CD14-positive monocyte (primary cell): ENCODE measurements around the gene BRF1. TPM values are rescaled to one million over a fixed set of nuclear protein-coding genes. Genes with fewer than 3 reads are reported as not detected.

Source experiments
- DNase-seq, 3 donors: peaks; one replicate each; pipeline ENCODE4 v3.0.0-alpha.2; 2011 to 2022
- H2AFZ ChIP-seq: 2 replicates; pipeline ENCODE4 v1.6.0; 2012; ENCODE audit warnings: mild to moderate bottlenecking, low read depth, low read length, inconsistent platforms; ENCODE audit not compliant: insufficient read depth, poor library complexity, severe bottlenecking
- H3K27ac ChIP-seq, 2 donors: 1 replicate in 1 of 2; 2 replicates in 1 of 2; pipeline ENCODE4 v1.5.1; 2012 to 2013; ENCODE audit warnings: low read length in 2 of 2, control low read depth in 1 of 2, inconsistent platforms in 1 of 2, low read depth in 1 of 2, mild to moderate bottlenecking in 1 of 2
- H3K27me3 ChIP-seq, 2 donors: one replicate each; pipeline versions ENCODE4 v1.6.0 to v1.6.1; 2011 to 2013; ENCODE audit warnings: low read length in 2 of 2; ENCODE audit not compliant: control insufficient read depth in 2 of 2, insufficient read depth in 2 of 2
- H3K36me3 ChIP-seq, 2 donors: replicated peaks in 1 of 2; 1 replicate in 1 of 2; 2 replicates in 1 of 2; pipeline versions ENCODE4 v1.5.1 to v1.6.1; 2012 to 2013; ENCODE audit warnings: low read length in 2 of 2, control low read depth in 1 of 2, inconsistent platforms in 1 of 2, mild to moderate bottlenecking in 1 of 2; ENCODE audit not compliant: insufficient read depth in 2 of 2, control insufficient read depth in 1 of 2
- H3K4me1 ChIP-seq, 2 donors: 1 replicate in 1 of 2; 2 replicates in 1 of 2; pipeline versions ENCODE4 v1.5.1 to v1.6.1; 2012 to 2013; ENCODE audit warnings: low read length in 2 of 2, control low read depth in 1 of 2, inconsistent platforms in 1 of 2, mild to moderate bottlenecking in 1 of 2, moderate library complexity in 1 of 2; ENCODE audit not compliant: insufficient read depth in 2 of 2, control insufficient read depth in 1 of 2
- H3K4me2 ChIP-seq: replicated peaks from 2 replicates; pipeline ENCODE3; 2012; ENCODE audit warnings: low read length, moderate library complexity, mild to moderate bottlenecking; ENCODE audit not compliant: poor library complexity, severe bottlenecking; ENCODE audit errors: extremely low read depth
- H3K4me3 ChIP-seq, 3 experiments: fragments of 200-600 bp in 1 of 3; sonication (generic) in 1 of 3; replicated peaks in 1 of 3; 1 replicate in 2 of 3; 2 replicates in 1 of 3; pipeline ENCODE4 v1.5.1; 2011 to 2013; ENCODE audit warnings: low read length in 3 of 3, mild to moderate bottlenecking in 3 of 3, control low read depth in 2 of 3, low read depth in 2 of 3, inconsistent platforms in 1 of 3, moderate library complexity in 1 of 3
- H3K79me2 ChIP-seq: 2 replicates; pipeline ENCODE4 v1.6.0; 2012; ENCODE audit warnings: mild to moderate bottlenecking, control low read depth, inconsistent platforms, low read length, moderate library complexity; ENCODE audit not compliant: insufficient read depth
- H3K9ac ChIP-seq: 2 replicates; pipeline ENCODE4 v1.6.0; 2017; ENCODE audit warnings: low read length, mild to moderate bottlenecking; ENCODE audit not compliant: insufficient read depth, poor library complexity, severe bottlenecking
- H3K9me3 ChIP-seq, 2 donors: replicated peaks in 1 of 2; 1 replicate in 1 of 2; 2 replicates in 1 of 2; pipeline versions ENCODE4 v1.5.1 to v1.6.1; 2012 to 2013; ENCODE audit warnings: low read length in 2 of 2, control low read depth in 1 of 2; ENCODE audit not compliant: control insufficient read depth in 1 of 2, insufficient read depth in 1 of 2
- H4K20me1 ChIP-seq: 2 replicates; pipeline ENCODE4 v1.6.0; 2012; ENCODE audit warnings: mild to moderate bottlenecking, low read length, control low read depth, moderate library complexity; ENCODE audit not compliant: insufficient read depth
- H3K27ac Mint-ChIP-seq, 7 donors: one replicate each; pipeline ENCODE4 v1.8.0; 2020; ENCODE audit warnings: mild to moderate bottlenecking in 7 of 7, mixed read lengths in 7 of 7, moderate library complexity in 6 of 7, inconsistent platforms in 2 of 7
- H3K27me3 Mint-ChIP-seq, 3 donors: one replicate each; pipeline ENCODE4 v1.8.0; 2021 to 2022; ENCODE audit warnings: low read depth in 3 of 3, mild to moderate bottlenecking in 3 of 3, mixed read lengths in 3 of 3, moderate library complexity in 3 of 3, inconsistent platforms in 1 of 3
- H3K36me3 Mint-ChIP-seq, 2 donors: one replicate each; pipeline ENCODE4 v1.8.0; 2020; ENCODE audit warnings: mixed read lengths in 2 of 2, inconsistent platforms in 1 of 2, mild to moderate bottlenecking in 1 of 2
- H3K4me1 Mint-ChIP-seq: one replicate; pipeline ENCODE4 v1.8.0; 2020; ENCODE audit warnings: mild to moderate bottlenecking, mixed read lengths
- H3K4me3 Mint-ChIP-seq, 2 donors: one replicate each; pipeline ENCODE4 v1.8.0; 2020; ENCODE audit warnings: mild to moderate bottlenecking in 2 of 2, mixed read lengths in 2 of 2, moderate library complexity in 1 of 2
- H3K9me3 Mint-ChIP-seq, 7 donors: one replicate each; pipeline ENCODE4 v1.8.0; 2020 to 2022; ENCODE audit warnings: mixed read lengths in 7 of 7, mild to moderate bottlenecking in 6 of 7, moderate library complexity in 6 of 7, inconsistent platforms in 2 of 7
- WGBS: methylation state at CpG from one replicate; pipeline ENCODE4 v1.1.5; 2013; ENCODE audit warnings: missing lambda C conversion rate; ENCODE audit not compliant: insufficient coverage; 5-methylcytosine and 5-hydroxymethylcytosine counted together
- intact Hi-C, 2 donors: fragments of 100-400 bp; cut with micrococcal nuclease; formaldehyde crosslinking; loops; one replicate each; pipeline versions ENCODE4 v1.15.0 to v1.15.1; 2023
- polyA plus RNA-seq, 3 donors: library from polyadenylated mRNA; depleted of rRNA in 1 of 3; unstranded in 2 of 3; stranded (reverse) in 1 of 3; fragments of 300-500 nt in 2 of 3; fragments of >200 nt in 1 of 3; fragmentation: Illumina TruSeq in 2 of 3; gene quantifications; 1 replicate in 2 of 3; 2 replicates in 1 of 3; pipeline ENCODE4 v1.2.3, GENCODE V29; 2012 to 2021
- TF ChIP-seq, protein P1 (sequence below): fragments of 200-600 bp; IDR thresholded peaks from one replicate; pipeline ENCODE4 v1.8.0; 2022; ENCODE audit warnings: antibody characterized with exemption, mild to moderate bottlenecking

BRF1 gene
- polyA plus RNA-seq, 3 donors: 2.3 to 20.5 (median 2.5) TPM

DNA sequence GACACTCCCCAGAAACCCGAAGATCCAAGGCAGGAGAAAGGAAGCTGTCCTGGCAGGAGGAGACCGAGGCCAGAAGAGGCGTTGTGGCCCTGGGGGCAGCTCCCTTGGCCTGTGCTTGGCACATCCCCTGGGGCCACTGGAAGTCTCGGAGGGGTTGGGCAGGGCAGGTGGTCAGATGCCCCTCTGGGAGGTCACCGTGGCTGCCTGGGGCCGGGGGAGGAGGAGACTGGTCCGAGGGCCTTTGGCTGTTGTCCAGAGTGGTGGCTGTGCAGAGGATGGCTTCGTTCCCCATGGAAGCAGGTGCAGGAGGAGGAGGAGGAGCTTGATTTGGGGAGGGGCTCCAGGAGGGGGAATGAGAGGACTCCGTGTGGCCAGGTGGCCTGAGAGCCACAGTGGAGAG lies 116.3 kb downstream of the BRF1 start:
- intact Hi-C loops: loop anchor here in 1 of 2 donors (5.0 kb wide), 1 partner anchor 207 kb away; the partner anchor contains the start of gene AHNAK2
- Mint-ChIP-seq H3K27ac (peak overlapping the region in 1 of 7 donors; percentile 51), H3K4me1 (peaks cover 24% of the 10 kb centered on the region), H3K36me3 (peaks cover 0 to 2% of the 10 kb centered on the region in 2 donors), H3K27me3 (peaks cover 22 to 55% (median 33%) of the 10 kb centered on the region in 3 donors), H3K9me3 (peaks cover 5 to 13% (median 9%) of the 10 kb centered on the region in 7 donors), H3K4me3 (no peak overlapping the region)
- H3K4me3 ChIP-seq: no peak overlapping the region
- H2AFZ ChIP-seq: no peak overlapping the region
- H4K20me1 ChIP-seq: peaks cover 6% of the 10 kb centered on the region
- peaks cover 4 to 10% of the 10 kb centered on the region in 2 donors for H3K9me3 ChIP-seq
- TF ChIP-seq, protein P1, sequence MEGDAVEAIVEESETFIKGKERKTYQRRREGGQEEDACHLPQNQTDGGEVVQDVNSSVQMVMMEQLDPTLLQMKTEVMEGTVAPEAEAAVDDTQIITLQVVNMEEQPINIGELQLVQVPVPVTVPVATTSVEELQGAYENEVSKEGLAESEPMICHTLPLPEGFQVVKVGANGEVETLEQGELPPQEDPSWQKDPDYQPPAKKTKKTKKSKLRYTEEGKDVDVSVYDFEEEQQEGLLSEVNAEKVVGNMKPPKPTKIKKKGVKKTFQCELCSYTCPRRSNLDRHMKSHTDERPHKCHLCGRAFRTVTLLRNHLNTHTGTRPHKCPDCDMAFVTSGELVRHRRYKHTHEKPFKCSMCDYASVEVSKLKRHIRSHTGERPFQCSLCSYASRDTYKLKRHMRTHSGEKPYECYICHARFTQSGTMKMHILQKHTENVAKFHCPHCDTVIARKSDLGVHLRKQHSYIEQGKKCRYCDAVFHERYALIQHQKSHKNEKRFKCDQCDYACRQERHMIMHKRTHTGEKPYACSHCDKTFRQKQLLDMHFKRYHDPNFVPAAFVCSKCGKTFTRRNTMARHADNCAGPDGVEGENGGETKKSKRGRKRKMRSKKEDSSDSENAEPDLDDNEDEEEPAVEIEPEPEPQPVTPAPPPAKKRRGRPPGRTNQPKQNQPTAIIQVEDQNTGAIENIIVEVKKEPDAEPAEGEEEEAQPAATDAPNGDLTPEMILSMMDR: no peak
- no peaks in the 10 kb centered on the region for H3K79me2 ChIP-seq
- peaks cover 22 to 27% of the 10 kb centered on the region in 2 donors for H3K4me1 ChIP-seq
- no peak for DNase-seq
- peaks cover 0 to 16% of the 10 kb centered on the region in 2 donors for H3K27me3 ChIP-seq
- H3K36me3 ChIP-seq: no peaks in the 10 kb centered on the region
- H3K27ac ChIP-seq: no peak overlapping the region
- H3K4me2 ChIP-seq: no peak overlapping the region
- H3K9ac ChIP-seq: no peak overlapping the region
- WGBS: 70% methylated on average over 9 of the region's 9 CpGs

DNA sequence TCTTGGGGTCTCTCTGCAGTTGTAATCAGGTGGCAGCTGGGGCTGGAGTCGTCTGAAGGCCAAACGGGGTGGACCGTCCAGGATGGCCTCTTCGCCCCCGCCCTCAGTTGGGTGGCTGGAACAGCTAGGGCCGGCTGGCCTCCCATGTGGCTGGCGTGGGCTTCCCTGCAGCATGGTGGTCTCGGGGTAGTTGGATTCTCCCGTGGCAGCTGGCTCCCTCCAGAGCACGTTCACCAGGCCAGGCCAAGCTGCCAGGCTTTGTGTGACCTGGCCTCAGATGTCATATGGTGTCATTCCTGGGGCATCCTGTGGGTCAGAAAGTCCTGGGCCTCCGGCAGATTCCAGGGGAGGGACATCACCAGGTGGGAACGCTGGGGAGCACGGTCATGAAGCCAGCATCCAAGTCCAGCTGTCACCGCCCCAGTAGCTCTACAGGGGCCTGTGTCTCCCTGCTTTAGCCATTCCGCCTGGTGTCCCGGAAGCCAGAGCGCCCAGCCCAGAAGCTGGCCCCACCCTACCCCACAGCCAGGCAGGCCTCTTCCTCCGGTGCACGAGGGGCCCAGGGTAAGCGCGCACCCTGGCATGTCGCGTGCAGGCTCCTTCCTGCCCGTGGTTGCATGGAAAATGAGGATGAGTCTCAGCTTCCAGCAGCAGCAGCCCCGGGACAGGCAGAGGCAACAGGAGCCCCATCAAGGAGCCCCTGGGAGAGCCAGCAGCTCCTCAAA lies 118.3 kb downstream of the BRF1 start:
- no peaks in the 10 kb centered on the region for H3K79me2 ChIP-seq
- H3K4me3 ChIP-seq: no peak overlapping the region
- Mint-ChIP-seq H3K9me3 (no peaks in the 10 kb centered on the region), H3K27me3 (peaks cover 20 to 51% (median 27%) of the 10 kb centered on the region in 3 donors), H3K27ac (peak overlapping the region in 1 of 7 donors; percentile 77), H3K36me3 (peaks cover 0 to 2% of the 10 kb centered on the region in 2 donors), H3K4me1 (peaks cover 24% of the 10 kb centered on the region), H3K4me3 (peak overlapping the region; percentile 47 to 75)
- no peaks in the 10 kb centered on the region for H3K36me3 ChIP-seq
- peaks cover 22 to 27% of the 10 kb centered on the region in 2 donors for H3K4me1 ChIP-seq
- peaks cover 7% of the 10 kb centered on the region for H4K20me1 ChIP-seq
- WGBS: 52% methylated on average over 19 of the region's 25 CpGs
- no peak for DNase-seq
- peak overlapping the region; percentile 93 for H3K4me2 ChIP-seq
- no peak overlapping the region for H3K27ac ChIP-seq
- TF ChIP-seq, protein P1: no peak
- peak overlapping the region; percentile 69 for H2AFZ ChIP-seq
- H3K27me3 ChIP-seq: peaks cover 0 to 13% of the 10 kb centered on the region in 2 donors
- intact Hi-C loops: loop anchor here in 1 of 2 donors (5.0 kb wide), 1 partner anchor 205 kb away; the partner anchor contains the start of gene AHNAK2
- H3K9ac ChIP-seq: no peak overlapping the region
- no peaks in the 10 kb centered on the region for H3K9me3 ChIP-seq
